Suprapubic skin (tissue), 4 donors: ENCODE results near the gene DDAH2.

Experiments used
- CTCF ChIP-seq, 2 donors: fragments of 200-600 bp in 1 of 2; fragments of 450-650 bp in 1 of 2; sonication (generic) in 1 of 2; IDR thresholded peaks; one replicate each; pipeline ENCODE4 v1.5.1; 2016 to 2019; ENCODE audit warnings: antibody characterized with exemption in 2 of 2, mild to moderate bottlenecking in 1 of 2, moderate library complexity in 1 of 2
- EP300 ChIP-seq: sonication (generic); formaldehyde crosslinking; IDR thresholded peaks from one replicate; pipeline ENCODE4 v1.6.1; 2017; ENCODE audit warnings: antibody characterized with exemption
- POLR2A ChIP-seq, 2 donors: fragments of 450-650 bp; IDR thresholded peaks; one replicate each; pipeline ENCODE4 v1.6.1; 2017; ENCODE audit warnings: antibody characterized with exemption in 2 of 2, mild to moderate bottlenecking in 2 of 2, moderate library complexity in 2 of 2
- POLR2AphosphoS5 ChIP-seq, 3 donors: sonication (generic); formaldehyde crosslinking; IDR thresholded peaks; one replicate each; pipeline ENCODE4 v1.6.1; 2017; ENCODE audit warnings: antibody characterized with exemption in 3 of 3

- TF ChIP-seq EP300: no peak
- no peak for TF ChIP-seq CTCF (IDR thresholded peaks at IDR 0.05)
- TF ChIP-seq POLR2AphosphoS5 (IDR thresholded peaks at IDR 0.05): no peak
- no peak for TF ChIP-seq POLR2A (IDR thresholded peaks at IDR 0.05)
Observed at GRCh38 chr6:31713465-31713864, 15.6 kb downstream of the DDAH2 start.
